ENCODE measurements around the gene IQCC.

The IQCC gene

DNA sequence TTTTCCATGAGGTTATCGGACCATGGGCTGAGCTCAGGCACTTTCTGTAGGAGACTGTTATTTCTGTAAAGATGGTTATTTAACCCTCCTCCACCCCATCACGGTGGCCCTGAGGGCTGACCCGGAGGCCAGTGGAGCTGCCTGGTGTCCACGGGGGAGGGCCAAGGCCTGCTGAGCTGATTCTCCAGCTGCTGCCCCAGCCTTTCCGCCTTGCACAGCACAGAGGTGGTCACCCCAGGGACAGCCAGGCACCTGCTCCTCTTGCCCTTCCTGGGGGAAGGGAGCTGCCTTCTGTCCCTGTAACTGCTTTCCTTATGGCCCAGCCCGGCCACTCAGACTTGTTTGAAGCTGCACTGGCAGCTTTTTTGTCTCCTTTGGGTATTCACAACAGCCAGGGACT, 7.6 kb upstream of the IQCC start:
- Mint-ChIP-seq H3K4me1 (peaks cover 49% of the 10 kb centered on the region), H3K9me3 (no peaks in the 10 kb centered on the region), H3K36me3 (ENCODE audit: low read depth) (peaks cover 34% of the 10 kb centered on the region), H3K27me3 (ENCODE audit: low read depth, poor library complexity) (peaks cover 5% of the 10 kb centered on the region), H3K27ac (peak overlapping the region; percentile 80), H3K4me3 (no peak overlapping the region)
- TF ChIP-seq, protein P1, sequence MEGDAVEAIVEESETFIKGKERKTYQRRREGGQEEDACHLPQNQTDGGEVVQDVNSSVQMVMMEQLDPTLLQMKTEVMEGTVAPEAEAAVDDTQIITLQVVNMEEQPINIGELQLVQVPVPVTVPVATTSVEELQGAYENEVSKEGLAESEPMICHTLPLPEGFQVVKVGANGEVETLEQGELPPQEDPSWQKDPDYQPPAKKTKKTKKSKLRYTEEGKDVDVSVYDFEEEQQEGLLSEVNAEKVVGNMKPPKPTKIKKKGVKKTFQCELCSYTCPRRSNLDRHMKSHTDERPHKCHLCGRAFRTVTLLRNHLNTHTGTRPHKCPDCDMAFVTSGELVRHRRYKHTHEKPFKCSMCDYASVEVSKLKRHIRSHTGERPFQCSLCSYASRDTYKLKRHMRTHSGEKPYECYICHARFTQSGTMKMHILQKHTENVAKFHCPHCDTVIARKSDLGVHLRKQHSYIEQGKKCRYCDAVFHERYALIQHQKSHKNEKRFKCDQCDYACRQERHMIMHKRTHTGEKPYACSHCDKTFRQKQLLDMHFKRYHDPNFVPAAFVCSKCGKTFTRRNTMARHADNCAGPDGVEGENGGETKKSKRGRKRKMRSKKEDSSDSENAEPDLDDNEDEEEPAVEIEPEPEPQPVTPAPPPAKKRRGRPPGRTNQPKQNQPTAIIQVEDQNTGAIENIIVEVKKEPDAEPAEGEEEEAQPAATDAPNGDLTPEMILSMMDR (IDR thresholded peaks at IDR 0.05) = no peak
- no peak for DNase-seq

DNA sequence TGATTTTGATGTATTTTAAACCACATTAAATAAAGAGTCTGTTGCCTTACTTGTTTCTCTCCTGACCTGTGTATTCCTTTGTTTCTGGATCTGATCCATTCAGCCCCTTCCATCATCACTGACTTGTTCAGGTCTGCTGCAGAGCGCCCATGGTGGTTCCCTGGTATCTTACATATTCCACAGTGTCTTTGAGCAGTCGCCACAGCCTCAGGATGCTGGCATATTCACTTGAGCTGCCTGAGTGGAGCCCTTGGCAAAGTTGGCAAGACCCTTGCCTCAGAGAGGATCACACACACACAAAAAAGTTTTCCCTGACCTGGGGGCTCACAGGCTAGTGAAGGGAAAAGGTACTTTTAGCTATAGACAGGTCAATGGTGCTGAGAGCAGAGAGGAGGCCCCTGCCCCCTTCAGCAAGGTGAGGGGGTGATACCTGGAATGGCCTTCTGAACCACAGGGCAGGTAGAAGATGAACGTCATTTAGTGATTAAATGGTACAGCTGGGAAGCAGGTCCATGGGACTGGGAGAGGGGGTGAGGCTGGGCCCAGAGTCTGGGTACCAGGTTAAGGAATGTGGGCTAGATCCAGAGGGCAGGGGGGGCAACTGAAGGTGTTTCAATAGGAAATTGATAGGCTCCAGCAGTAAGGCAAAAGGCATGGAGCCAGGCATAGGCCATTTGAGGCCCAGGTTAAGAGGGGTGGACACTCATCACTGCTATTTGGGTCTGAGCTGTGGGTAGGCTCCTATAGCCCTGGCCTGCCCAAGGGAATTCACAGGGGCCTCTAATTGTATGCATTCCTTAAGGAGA, 7.0 kb upstream of the IQCC start:
- TF ChIP-seq, protein P1 (IDR thresholded peaks at IDR 0.05) = no peak
- H3K9me3 Mint-ChIP-seq = no peaks in the 10 kb centered on the region
- peak overlapping the region; percentile 56 for H3K4me3 Mint-ChIP-seq

DNA sequence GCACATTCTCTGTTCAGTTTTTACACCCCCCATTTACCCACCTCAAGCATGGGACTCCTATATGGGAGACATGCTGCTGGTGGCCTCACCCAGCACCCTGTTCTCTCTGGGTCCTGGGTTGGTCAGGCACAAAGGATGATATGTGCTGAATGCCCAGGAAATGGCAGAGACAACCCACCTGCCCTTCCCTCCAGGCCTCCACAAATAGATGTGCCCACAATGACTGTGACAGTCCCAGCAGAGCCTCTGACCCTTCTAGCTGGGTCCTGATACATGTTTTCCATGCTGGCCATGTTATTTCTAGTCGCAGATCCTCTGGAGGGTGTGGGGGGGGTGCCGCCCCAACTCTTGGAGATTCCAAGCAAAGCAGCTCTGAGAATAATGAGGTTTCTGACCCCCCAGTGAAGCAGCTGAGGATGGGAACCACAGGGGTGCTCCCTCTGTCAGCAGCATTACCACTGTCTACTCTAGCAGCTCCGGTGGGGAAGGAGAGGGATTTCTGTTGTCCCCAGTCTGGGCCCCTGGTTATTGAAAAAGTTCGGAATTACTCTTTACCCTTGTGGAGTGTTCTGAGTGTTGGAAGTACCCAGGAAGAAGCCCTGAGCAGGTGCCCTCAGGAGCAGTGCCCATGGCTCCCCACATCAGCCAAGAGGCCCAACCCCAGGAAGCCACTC, 6.3 kb upstream of the IQCC start:
- TF ChIP-seq, protein P1 (IDR thresholded peaks at IDR 0.05) = no peak
- no peak overlapping the region for H3K27ac Mint-ChIP-seq
- H3K4me3 Mint-ChIP-seq = no peak overlapping the region
- peaks cover 20% of the 10 kb centered on the region for H3K36me3 Mint-ChIP-seq (ENCODE audit: low read depth)
- H3K4me1 Mint-ChIP-seq = peaks cover 60% of the 10 kb centered on the region
- no peaks in the 10 kb centered on the region for H3K9me3 Mint-ChIP-seq
- no peak for DNase-seq
- H3K27me3 Mint-ChIP-seq (ENCODE audit: low read depth, poor library complexity) = peaks cover 8% of the 10 kb centered on the region

More for the DNA sequence above, 7.0 kb upstream of the IQCC start:
- peaks cover 53% of the 10 kb centered on the region for H3K4me1 Mint-ChIP-seq
- H3K27me3 Mint-ChIP-seq (ENCODE audit: low read depth, poor library complexity) = peaks cover 5% of the 10 kb centered on the region
- H3K27ac Mint-ChIP-seq = peak overlapping the region; percentile 67
- DNase-seq = no peak
- peaks cover 28% of the 10 kb centered on the region for H3K36me3 Mint-ChIP-seq (ENCODE audit: low read depth)

DNA sequence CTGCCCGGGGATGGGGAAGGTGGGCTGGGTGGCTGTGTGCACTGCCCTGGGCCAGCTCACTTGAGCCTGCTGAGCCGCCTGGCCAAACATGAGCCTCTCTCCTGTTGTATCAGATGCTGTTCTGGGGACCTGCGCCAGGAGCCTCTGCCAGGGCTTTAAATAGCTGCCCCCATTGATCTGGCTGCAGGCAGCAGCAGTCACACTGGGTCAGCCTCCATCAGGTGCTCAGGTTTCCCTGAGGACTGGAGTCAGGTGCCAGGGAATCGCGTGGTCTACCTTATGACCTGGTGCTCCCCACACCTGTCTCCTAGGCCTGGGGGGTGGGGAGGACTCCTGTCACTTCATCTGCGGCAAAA, 5.8 kb upstream of the IQCC start:
- peaks cover 65% of the 10 kb centered on the region for H3K4me1 Mint-ChIP-seq
- peaks cover 15% of the 10 kb centered on the region for H3K36me3 Mint-ChIP-seq (ENCODE audit: low read depth)
- DNase-seq = no peak
- no peaks in the 10 kb centered on the region for H3K9me3 Mint-ChIP-seq
- no peak overlapping the region for H3K27ac Mint-ChIP-seq
- H3K4me3 Mint-ChIP-seq = peak overlapping the region; percentile 83
- TF ChIP-seq, protein P1 (IDR thresholded peaks at IDR 0.05) = no peak
- peaks cover 8% of the 10 kb centered on the region for H3K27me3 Mint-ChIP-seq (ENCODE audit: low read depth, poor library complexity)

DNA sequence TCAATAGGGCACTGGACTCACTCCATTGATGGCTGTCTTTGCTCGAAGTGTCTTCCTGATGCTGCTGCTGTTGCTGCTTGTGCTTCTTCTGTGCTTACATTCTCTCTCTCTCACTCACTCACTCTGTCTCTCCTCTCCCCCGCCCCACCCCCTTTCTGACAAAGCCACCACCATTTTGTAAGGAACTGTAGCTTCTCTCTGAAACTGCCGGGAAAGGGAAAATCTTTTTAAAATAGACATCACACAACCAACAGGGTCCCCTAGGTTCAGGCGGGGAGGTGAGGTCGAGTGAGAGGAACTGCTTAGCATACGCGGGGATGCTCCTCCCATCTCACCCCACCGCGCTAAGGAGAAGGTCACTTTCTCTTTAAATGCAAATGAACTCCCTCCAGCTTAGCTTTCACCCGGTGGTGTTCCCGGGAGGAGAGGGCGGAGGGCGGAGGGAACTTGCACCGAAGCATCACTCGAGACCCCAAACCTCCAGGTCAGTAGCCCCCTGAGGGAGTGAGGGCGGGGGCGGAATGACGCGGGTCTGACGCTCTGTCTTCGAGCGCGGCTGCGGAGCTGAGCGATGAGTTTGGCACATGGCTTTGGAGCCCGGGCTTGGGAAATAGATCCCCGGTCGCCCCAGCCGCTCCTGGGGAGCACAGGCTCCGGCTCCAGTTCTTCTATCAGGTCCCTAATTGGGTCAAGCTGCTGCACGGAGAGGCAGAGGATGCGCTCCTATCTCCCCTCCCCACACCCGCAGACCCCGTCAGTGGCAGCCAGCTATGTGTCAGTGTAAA, 5.1 kb upstream of the IQCC start, which contains the start of gene CCDC28B:
TSS of gene CCDC28B (plus strand) at position 370 of the 785 bp plus-strand sequence. CDS start 1,341 bp downstream, outside the sequence.
- H3K9me3 Mint-ChIP-seq = no peaks in the 10 kb centered on the region
- H3K4me1 Mint-ChIP-seq = peaks cover 70% of the 10 kb centered on the region
- H3K27ac Mint-ChIP-seq = peak within 1 kb of the TSS; percentile 2
- peak within 1 kb of the TSS; percentile 83 for H3K4me3 Mint-ChIP-seq
- DNase-seq = peak; percentile 76
- peaks cover 15% of the 10 kb centered on the region for H3K36me3 Mint-ChIP-seq (ENCODE audit: low read depth)
- H3K27me3 Mint-ChIP-seq (ENCODE audit: low read depth, poor library complexity) = peaks cover 8% of the 10 kb centered on the region
- TF ChIP-seq, protein P1 (IDR thresholded peaks at IDR 0.05) = no peak

All from nephron progenitor cell (in vitro differentiated cells).